IgD-negative memory B cell (primary cell): ENCODE data around the gene FAM117B. TPM values are rescaled to one million over a fixed set of nuclear protein-coding genes. Genes with fewer than 3 reads are reported as not detected.

Experiments used
- H3K27ac Mint-ChIP-seq, 3 donors: one replicate each; pipeline ENCODE4 v1.8.0; 2020 to 2022; ENCODE audit warnings: mild to moderate bottlenecking in 3 of 3, mixed read lengths in 3 of 3, moderate library complexity in 1 of 3
- H3K27me3 Mint-ChIP-seq: one replicate; pipeline ENCODE4 v1.8.0; 2021; ENCODE audit warnings: mixed read lengths
- H3K36me3 Mint-ChIP-seq: one replicate; pipeline ENCODE4 v1.8.0; 2020; ENCODE audit warnings: mild to moderate bottlenecking, mixed read lengths
- H3K4me1 Mint-ChIP-seq, 3 donors: one replicate each; pipeline ENCODE4 v1.8.0; 2020 to 2022; ENCODE audit warnings: mixed read lengths in 3 of 3, mild to moderate bottlenecking in 1 of 3
- H3K4me3 Mint-ChIP-seq, 4 donors: one replicate each; pipeline ENCODE4 v1.8.0; 2020 to 2022; ENCODE audit warnings: mild to moderate bottlenecking in 4 of 4, mixed read lengths in 4 of 4, moderate library complexity in 3 of 4
- H3K9me3 Mint-ChIP-seq, 3 donors: one replicate each; pipeline ENCODE4 v1.8.0; 2020 to 2021; ENCODE audit warnings: mixed read lengths in 3 of 3, mild to moderate bottlenecking in 1 of 3
- polyA plus RNA-seq: library from polyadenylated mRNA; unstranded; fragments of 300-500 nt; fragmentation: Illumina TruSeq; gene quantifications from one replicate; pipeline ENCODE4 v1.2.3, GENCODE V29; 2021

Gene FAM117B
- polyA plus RNA-seq, 1 donor from 2014 or later = 21.6 TPM

DNA sequence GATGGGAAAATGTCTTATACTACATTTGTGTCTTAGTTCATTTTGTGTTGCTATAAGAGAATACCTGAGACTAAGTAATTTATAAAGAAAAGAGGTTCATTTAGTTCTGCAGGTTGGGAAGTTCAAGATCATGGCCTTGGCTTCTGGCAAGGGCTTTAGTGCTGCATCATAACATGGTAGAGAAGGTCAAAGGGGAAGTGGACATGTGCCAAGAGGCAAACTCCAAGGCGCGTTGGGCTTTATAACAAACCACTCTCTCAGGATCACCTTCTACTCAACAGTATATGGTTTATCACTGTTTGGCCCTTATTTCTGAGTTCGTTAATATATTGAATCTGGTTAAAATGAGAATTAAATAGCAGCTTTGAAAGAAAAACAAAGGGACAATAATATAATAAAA is 178.6 kb downstream of the FAM117B start:
- H3K27me3 Mint-ChIP-seq = no peaks in the 10 kb centered on the region

GRCh38 chr2:202814226-202814625 is 179.5 kb downstream of the FAM117B start:
- no peaks in the 10 kb centered on the region for H3K27me3 Mint-ChIP-seq
- H3K4me3 Mint-ChIP-seq = no peak overlapping the region
- H3K27ac Mint-ChIP-seq = peak overlapping the region in 1 of 3 donors; percentile 14
- H3K36me3 Mint-ChIP-seq = peaks cover 9% of the 10 kb centered on the region
- H3K4me1 Mint-ChIP-seq = no peaks in the 10 kb centered on the region
- peaks cover 0 to 12% (median 10%) of the 10 kb centered on the region in 3 donors for H3K9me3 Mint-ChIP-seq

More for the DNA sequence above, 178.6 kb downstream of the FAM117B start:
- Mint-ChIP-seq H3K27ac (no peak overlapping the region), H3K9me3 (peaks cover 0 to 12% (median 11%) of the 10 kb centered on the region in 3 donors), H3K4me1 (no peaks in the 10 kb centered on the region), H3K4me3 (no peak overlapping the region), H3K36me3 (peaks cover 13% of the 10 kb centered on the region)

GRCh38 chr2:202815548-202816360 is 181.0 kb downstream of the FAM117B start:
- Mint-ChIP-seq H3K4me1 (no peaks in the 10 kb centered on the region), H3K27ac (no peak overlapping the region)

DNA sequence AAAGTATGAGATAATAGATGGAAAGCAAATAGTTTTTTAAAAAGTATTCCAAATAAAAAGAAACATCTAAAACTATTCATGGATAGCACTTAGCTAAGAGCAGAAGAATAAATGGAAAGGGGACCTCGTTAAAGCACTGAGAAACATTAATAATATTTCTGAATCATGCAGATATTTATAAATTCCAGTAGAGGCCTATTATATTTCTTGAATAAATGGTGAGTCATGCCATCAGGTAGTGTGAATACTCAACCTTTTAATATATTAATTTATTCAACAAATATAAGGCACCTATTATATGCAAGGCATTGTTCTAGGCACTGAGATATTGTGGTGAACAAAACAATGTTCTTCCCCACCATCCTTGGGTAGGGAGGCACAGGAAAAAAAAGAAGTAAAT is 183.0 kb downstream of the FAM117B start:
- peaks cover 7% of the 10 kb centered on the region for H3K36me3 Mint-ChIP-seq
- peaks cover 0 to 2% (median 2%) of the 10 kb centered on the region in 3 donors for H3K4me1 Mint-ChIP-seq
- H3K27me3 Mint-ChIP-seq = no peaks in the 10 kb centered on the region
- H3K4me3 Mint-ChIP-seq = no peak overlapping the region
- no peak overlapping the region for H3K27ac Mint-ChIP-seq
- peaks cover 0 to 9% (median 5%) of the 10 kb centered on the region in 3 donors for H3K9me3 Mint-ChIP-seq

More at GRCh38 chr2:202815548-202816360, 181.0 kb downstream of the FAM117B start:
- Mint-ChIP-seq H3K36me3 (peaks cover 9% of the 10 kb centered on the region), H3K4me3 (no peak overlapping the region), H3K9me3 (peaks cover 0 to 9% (median 7%) of the 10 kb centered on the region in 3 donors), H3K27me3 (no peaks in the 10 kb centered on the region)

GRCh38 chr2:202818321-202818720 is 183.6 kb downstream of the FAM117B start:
- no peak overlapping the region for H3K4me3 Mint-ChIP-seq
- peak overlapping the region in 1 of 3 donors; percentile 24 for H3K27ac Mint-ChIP-seq
- no peaks in the 10 kb centered on the region for H3K27me3 Mint-ChIP-seq
- peaks cover 0 to 9% (median 5%) of the 10 kb centered on the region in 3 donors for H3K9me3 Mint-ChIP-seq
- peaks cover 0 to 2% (median 2%) of the 10 kb centered on the region in 3 donors for H3K4me1 Mint-ChIP-seq
- H3K36me3 Mint-ChIP-seq = peaks cover 7% of the 10 kb centered on the region

Other genes with a start within 250 kb of the FAM117B start
- gene ICA1L, start 236.8 kb downstream of the FAM117B start, polyA plus RNA-seq = 2.2 TPM